ENCODE measurements around the gene PTGES.

- no peak for TF ChIP-seq CTCF (IDR thresholded peaks at IDR 0.05)
- TF ChIP-seq POLR2A (IDR thresholded peaks at IDR 0.05) = no peak
Observed at GRCh38 chr9:129722913-129723312, 29.9 kb downstream of the PTGES start.
